BJ (cell line): ENCODE data around the gene ADIPOR1. TPM values are rescaled to one million over a fixed set of nuclear protein-coding genes. Genes with fewer than 3 reads are reported as not detected.

Source experiments
- CTCF ChIA-PET: fragments of 350-600 bp; formaldehyde crosslinking; extraction: SDS; loops from one replicate; lab custom pipeline; 2021; ENCODE audit warnings: antibody characterized with exemption, inconsistent platforms; lab: Yijun Ruan, JAX
- POLR2A ChIA-PET: fragments of 300-600 bp; sonication (Branson Sonifier 250); formaldehyde crosslinking; extraction: SDS; loops from one replicate; lab custom pipeline; 2021; ENCODE audit warnings: antibody characterized with exemption; lab: Charles Lee
- DNase-seq: peaks from one replicate; pipeline ENCODE4 v3.0.0-alpha.2; 2011; ENCODE audit warnings: low read depth
- H3K27me3 ChIP-seq: 2 replicates; pipeline ENCODE4 v1.6.0; 2011; ENCODE audit warnings: low read length; ENCODE audit not compliant: control insufficient read depth, insufficient read depth
- H3K36me3 ChIP-seq: 2 replicates; pipeline ENCODE4 v1.5.1; 2011; ENCODE audit warnings: low read length; ENCODE audit not compliant: control insufficient read depth, insufficient read depth
- H3K4me3 ChIP-seq: 2 replicates; pipeline ENCODE4 v1.5.1; 2011; ENCODE audit warnings: low read depth, mild to moderate bottlenecking, control low read depth, low read length
- CTCF ChIP-seq: IDR thresholded peaks from 2 replicates; pipeline ENCODE4 v1.5.1; 2011; ENCODE audit warnings: low read depth, mild to moderate bottlenecking, control low read depth, inconsistent platforms, low read length, moderate library complexity; ENCODE audit not compliant: insufficient read depth
- polyA plus RNA-seq: library from polyadenylated mRNA; depleted of rRNA; stranded (reverse); fragments of >200 nt; gene quantifications from 2 replicates; pipeline ENCODE4 v1.2.3, GENCODE V29; 2011

ADIPOR1 gene
- polyA plus RNA-seq, 1 experiment: 199 TPM

DNA sequence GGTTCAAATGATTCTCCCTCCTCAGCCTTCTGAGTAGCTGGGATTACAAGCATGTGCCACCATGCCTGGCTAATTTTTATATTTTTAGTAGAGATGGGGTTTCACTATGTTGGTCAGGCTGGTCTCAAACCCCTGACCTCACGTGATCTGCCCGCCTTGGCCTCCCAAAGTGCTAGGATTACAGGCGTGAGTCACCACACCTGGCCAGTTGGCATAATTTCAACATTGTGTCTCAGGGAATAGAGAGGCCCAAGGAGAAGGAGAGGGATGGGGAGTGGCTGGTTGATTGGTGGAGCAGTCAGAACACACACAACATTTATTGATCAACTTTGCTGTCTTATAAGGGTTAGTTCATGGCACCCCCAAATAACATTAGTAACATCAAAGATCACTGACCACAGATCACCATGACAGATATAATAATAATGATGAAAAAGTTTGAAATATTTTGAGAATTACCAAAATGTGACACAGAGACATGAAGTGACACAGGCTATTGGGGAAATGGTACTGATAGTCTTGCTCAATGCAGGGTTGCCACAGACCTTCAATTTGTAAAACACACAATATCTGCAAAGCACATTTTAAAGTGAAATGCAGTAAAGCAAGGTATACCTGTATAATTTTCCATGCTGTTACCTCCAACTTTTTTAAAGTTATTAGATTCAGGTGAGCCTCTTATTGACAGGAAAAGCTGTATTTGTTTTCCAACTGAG lies 24.8 kb upstream of the ADIPOR1 start:
- H3K4me3 ChIP-seq: no peak overlapping the region
- H3K27me3 ChIP-seq: peaks cover 17% of the 10 kb centered on the region
- H3K36me3 ChIP-seq: no peaks in the 10 kb centered on the region
- TF ChIP-seq CTCF: no peak
- ChIA-PET POLR2A (no interaction called here), CTCF (interaction anchor here (0.7 to 1.4 kb wide), 2 partner anchors 11 to 233 kb away, joined by 3 to 4 read pairs; no protein-coding TSS in a partner anchor)
- DNase-seq: no peak

GRCh38 chr1:202981939-202982338 lies 23.8 kb upstream of the ADIPOR1 start:
- POLR2A ChIA-PET: no interaction called here
- DNase-seq: no peak

GRCh38 chr1:202979459-202979858 lies 21.3 kb upstream of the ADIPOR1 start:
- POLR2A ChIA-PET: no interaction called here
- H3K27me3 ChIP-seq: peaks cover 23% of the 10 kb centered on the region
- CTCF ChIA-PET: interaction anchor here (1.0 to 1.6 kb wide), 3 partner anchors 11 to 21 kb away, joined by 3 to 6 read pairs (median 5); no protein-coding TSS in a partner anchor

More at GRCh38 chr1:202981939-202982338, 23.8 kb upstream of the ADIPOR1 start:
- peaks cover 18% of the 10 kb centered on the region for H3K27me3 ChIP-seq
- CTCF ChIA-PET: interaction anchor here (0.9 to 1.5 kb wide), 4 partner anchors 12 to 18 kb away, joined by 3 to 5 read pairs (median 4); no protein-coding TSS in a partner anchor
- no peak for TF ChIP-seq CTCF
- H3K4me3 ChIP-seq: no peak overlapping the region
- no peaks in the 10 kb centered on the region for H3K36me3 ChIP-seq

DNA sequence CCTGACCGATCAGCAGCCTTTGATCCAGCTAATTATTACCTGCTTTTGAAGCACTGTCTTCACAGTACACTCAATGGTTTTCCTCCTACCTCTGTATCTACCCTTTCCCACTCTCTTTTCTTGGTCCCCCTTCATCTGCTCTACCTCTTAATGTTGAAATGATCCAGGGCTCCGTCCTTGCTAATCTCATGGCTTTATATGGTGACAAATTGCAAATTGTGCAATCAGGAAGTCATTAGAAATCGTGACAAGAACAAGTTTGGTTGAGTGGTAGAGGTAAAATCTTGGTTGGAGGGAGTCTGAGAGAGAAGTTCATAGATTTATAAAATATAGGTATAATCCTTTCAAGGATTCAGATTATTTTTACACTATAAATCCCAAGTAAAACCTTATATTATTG lies 18.5 kb upstream of the ADIPOR1 start:
- POLR2A ChIA-PET: no interaction called here
- H3K27me3 ChIP-seq: peaks cover 26% of the 10 kb centered on the region

More at GRCh38 chr1:202979459-202979858, 21.3 kb upstream of the ADIPOR1 start:
- TF ChIP-seq CTCF: no peak
- H3K36me3 ChIP-seq: no peaks in the 10 kb centered on the region
- DNase-seq: no peak
- H3K4me3 ChIP-seq: no peak overlapping the region

More for the DNA sequence above, 18.5 kb upstream of the ADIPOR1 start:
- TF ChIP-seq CTCF: no peak
- CTCF ChIA-PET: no interaction called here
- no peak for DNase-seq
- H3K36me3 ChIP-seq: no peaks in the 10 kb centered on the region
- no peak overlapping the region for H3K4me3 ChIP-seq
